Upper lobe of right lung (tissue), 1 donor: Measurements from ENCODE around the gene DLG4. TPM values are rescaled to one million over a fixed set of nuclear protein-coding genes. Genes with fewer than 3 reads are reported as not detected.

ENCODE experiments used
- ATAC-seq: fragments of 200-7000 bp; cut with Tn5 transposase; one replicate; pipeline ENCODE4 v1.9.1; 2020; ENCODE audit warnings: mild to moderate bottlenecking, moderate library complexity
- DNase-seq: peaks from one replicate; pipeline ENCODE4 v3.0.0-alpha.2; 2020
- H3K27ac ChIP-seq: fragments of 200-600 bp; one replicate; pipeline ENCODE4 v1.8.0; 2022
- H3K27me3 ChIP-seq: fragments of 200-600 bp; one replicate; pipeline ENCODE4 v1.8.0; 2022; ENCODE audit warnings: mild to moderate bottlenecking
- H3K36me3 ChIP-seq: fragments of 200-600 bp; one replicate; pipeline ENCODE4 v1.8.0; 2022
- H3K4me1 ChIP-seq: fragments of 200-600 bp; one replicate; pipeline ENCODE4 v1.8.0; 2022
- H3K4me3 ChIP-seq: fragments of 200-600 bp; one replicate; pipeline ENCODE4 v1.8.0; 2022; ENCODE audit warnings: mild to moderate bottlenecking
- H3K9me3 ChIP-seq: fragments of 200-600 bp; one replicate; pipeline ENCODE4 v1.8.0; 2022
- intact Hi-C: fragments of 100-400 bp; cut with DNase I; formaldehyde crosslinking; loops from one replicate; pipeline ENCODE4 v1.11.0; 2022
- total RNA-seq: library from RNA; stranded (reverse); fragmentation: NEBNext Ultra II Directional; extraction: Animal tissue kit (Norgen Biotek cat#: 25700); gene quantifications from one replicate; pipeline ENCODE4 v1.2.1, GENCODE V29; 2021
- TF ChIP-seq, protein P1 (sequence below): fragments of 200-600 bp; IDR thresholded peaks from one replicate; pipeline ENCODE4 v1.8.0; 2022; ENCODE audit warnings: antibody characterized with exemption
- donor health status: DM: no; HTN: yes; CAD: no; lungs with severe emphysema.

The DLG4 gene
- total RNA-seq, 1 donor from 2014 or later, result 30.7 TPM

GRCh38 chr17:7256766-7257456, 37.3 kb upstream of the DLG4 start:
- Histone ChIP-seq H3K4me1 (peaks cover 24% of the 10 kb centered on the region), H3K36me3 (peaks cover 50% of the 10 kb centered on the region), H3K4me3 (no peak overlapping the region), H3K27me3 (no peaks in the 10 kb centered on the region), H3K9me3 (no peaks in the 10 kb centered on the region), H3K27ac (no peak overlapping the region)
- no peak for ATAC-seq
- intact Hi-C loops, result no loop called here
- TF ChIP-seq, protein P1, sequence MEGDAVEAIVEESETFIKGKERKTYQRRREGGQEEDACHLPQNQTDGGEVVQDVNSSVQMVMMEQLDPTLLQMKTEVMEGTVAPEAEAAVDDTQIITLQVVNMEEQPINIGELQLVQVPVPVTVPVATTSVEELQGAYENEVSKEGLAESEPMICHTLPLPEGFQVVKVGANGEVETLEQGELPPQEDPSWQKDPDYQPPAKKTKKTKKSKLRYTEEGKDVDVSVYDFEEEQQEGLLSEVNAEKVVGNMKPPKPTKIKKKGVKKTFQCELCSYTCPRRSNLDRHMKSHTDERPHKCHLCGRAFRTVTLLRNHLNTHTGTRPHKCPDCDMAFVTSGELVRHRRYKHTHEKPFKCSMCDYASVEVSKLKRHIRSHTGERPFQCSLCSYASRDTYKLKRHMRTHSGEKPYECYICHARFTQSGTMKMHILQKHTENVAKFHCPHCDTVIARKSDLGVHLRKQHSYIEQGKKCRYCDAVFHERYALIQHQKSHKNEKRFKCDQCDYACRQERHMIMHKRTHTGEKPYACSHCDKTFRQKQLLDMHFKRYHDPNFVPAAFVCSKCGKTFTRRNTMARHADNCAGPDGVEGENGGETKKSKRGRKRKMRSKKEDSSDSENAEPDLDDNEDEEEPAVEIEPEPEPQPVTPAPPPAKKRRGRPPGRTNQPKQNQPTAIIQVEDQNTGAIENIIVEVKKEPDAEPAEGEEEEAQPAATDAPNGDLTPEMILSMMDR, result no peak
- DNase-seq, result no peak

- no peaks in the 10 kb centered on the region for H3K27me3 ChIP-seq
- no peak overlapping the region for H3K4me3 ChIP-seq
- peaks cover 26% of the 10 kb centered on the region for H3K4me1 ChIP-seq
- peaks cover 50% of the 10 kb centered on the region for H3K36me3 ChIP-seq
- H3K27ac ChIP-seq, result no peak overlapping the region
- TF ChIP-seq, protein P1, result no peak
- no peaks in the 10 kb centered on the region for H3K9me3 ChIP-seq
- ATAC-seq, result no peak
- no peak for DNase-seq
- intact Hi-C loops, result no loop called here
Measured at GRCh38 chr17:7254511-7254910, 34.9 kb upstream of the DLG4 start.

DNA sequence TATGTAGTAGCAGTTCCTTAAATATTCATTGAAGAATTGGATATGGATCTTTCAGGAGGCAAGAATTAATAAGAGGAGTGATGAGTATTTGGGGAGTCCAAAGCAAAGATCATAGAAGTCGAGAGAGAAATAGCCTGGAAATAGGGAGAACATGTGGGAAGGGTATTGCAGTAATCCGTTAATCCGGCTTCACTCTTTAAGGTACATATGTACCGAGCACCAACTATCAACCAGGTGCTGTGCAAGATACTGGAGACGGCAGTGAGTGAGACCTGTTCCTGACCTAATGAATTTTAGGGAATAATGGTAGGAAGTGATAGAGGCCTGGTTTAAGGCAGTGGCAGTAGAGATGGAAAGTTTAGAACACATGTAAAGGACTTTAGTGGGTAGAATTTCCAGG, 33.4 kb upstream of the DLG4 start:
- H3K4me3 ChIP-seq, result peak overlapping the region; percentile 91
- peaks cover 41% of the 10 kb centered on the region for H3K36me3 ChIP-seq
- H3K27me3 ChIP-seq, result no peaks in the 10 kb centered on the region
- intact Hi-C loops, result no loop called here
- ATAC-seq, result no peak
- TF ChIP-seq, protein P1, result no peak
- H3K4me1 ChIP-seq, result peaks cover 32% of the 10 kb centered on the region
- DNase-seq, result no peak
- H3K27ac ChIP-seq, result peak overlapping the region; percentile 99
- no peaks in the 10 kb centered on the region for H3K9me3 ChIP-seq

DNA sequence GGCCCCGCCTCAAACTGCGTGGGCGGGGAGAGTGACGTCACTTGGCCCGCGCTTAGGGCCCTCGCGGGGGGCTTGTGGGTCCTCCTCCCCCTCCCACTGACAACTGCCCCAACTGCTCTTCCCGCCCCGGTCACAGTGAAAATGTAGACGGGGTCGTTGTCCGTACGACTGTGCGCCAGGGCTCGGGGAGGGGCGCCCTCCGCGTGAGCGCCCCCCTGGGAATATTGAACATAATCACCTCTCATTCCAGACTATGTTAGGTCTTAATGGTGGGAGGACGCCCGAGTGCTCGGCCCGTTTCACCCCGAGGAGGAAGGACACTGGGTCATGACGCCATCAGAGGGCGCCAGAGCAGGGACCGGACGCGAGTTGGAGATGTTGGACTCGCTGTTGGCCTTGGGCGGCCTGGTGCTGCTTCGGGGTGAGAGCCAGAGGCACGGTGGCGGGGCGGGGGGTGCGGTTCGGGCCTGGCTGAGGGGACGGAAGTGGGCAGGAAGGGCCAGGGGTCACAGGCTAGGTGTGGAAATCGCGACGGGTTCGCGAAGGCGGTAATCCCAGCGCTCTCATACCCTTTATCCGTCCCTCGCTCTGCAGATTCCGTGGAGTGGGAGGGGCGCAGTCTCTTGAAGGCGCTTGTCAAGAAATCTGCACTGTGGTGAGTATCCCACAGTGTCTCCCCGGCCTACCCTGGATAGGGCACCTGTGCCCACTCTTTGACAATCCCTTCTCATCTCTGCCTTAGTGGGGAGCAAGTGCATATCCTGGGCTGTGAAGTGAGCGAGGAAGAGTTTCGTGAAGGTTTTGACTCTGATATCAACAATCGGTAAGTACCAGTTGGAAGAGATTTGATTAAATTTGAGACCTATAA, 32.8 kb upstream of the DLG4 start, which contains the start of gene ELP5:
Gene ELP5, plus strand, starts transcription at position 40 of the 868 bp plus-strand sequence. Its CDS starts 336 bp downstream, at position 376.
- H3K27me3 ChIP-seq, result no peaks in the 10 kb centered on the region
- peak; percentile 97 for DNase-seq
- ATAC-seq, result peak; percentile 82
- peaks cover 32% of the 10 kb centered on the region for H3K4me1 ChIP-seq
- intact Hi-C loops, result no loop called here
- H3K4me3 ChIP-seq, result peak within 1 kb of the TSS; percentile 91
- H3K9me3 ChIP-seq, result no peaks in the 10 kb centered on the region
- TF ChIP-seq, protein P1, result peak; percentile 34
- peaks cover 34% of the 10 kb centered on the region for H3K36me3 ChIP-seq
- H3K27ac ChIP-seq, result peak within 1 kb of the TSS; percentile 99

DNA sequence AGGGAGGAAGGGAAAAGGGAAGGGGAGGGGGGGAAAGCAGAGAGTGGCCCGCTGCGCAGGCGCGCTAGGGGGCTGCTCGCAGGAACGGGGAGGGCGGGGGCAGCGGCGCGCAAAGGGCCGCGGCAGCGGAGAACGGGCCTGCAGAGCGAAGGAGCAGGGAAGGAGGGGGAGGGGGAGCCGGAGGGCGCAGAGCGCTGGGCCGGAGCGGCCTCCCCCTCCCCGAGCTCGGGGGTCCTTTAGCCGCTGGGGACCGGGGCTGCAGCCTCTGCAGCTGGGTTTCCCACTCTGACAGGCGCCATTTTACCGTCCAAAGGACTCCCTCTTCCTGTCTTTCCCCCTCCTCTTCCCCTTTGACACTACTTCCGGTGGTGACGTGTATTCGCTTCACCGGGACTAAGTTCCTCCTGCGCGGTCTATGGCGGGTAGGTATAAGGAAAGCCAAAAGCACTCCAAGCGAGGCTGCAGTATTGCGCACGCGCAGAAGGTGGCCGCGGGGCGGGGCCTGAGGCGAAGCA, 32.1 kb upstream of the DLG4 start, which contains the start of gene CTDNEP1:
Gene CTDNEP1, minus strand, starts transcription at position 74 of the 515 bp plus-strand sequence. CDS start 438 bp downstream, outside the sequence.
- ATAC-seq (peak; percentile 92), DNase-seq (peak; percentile 92)
- Histone ChIP-seq H3K27me3 (no peaks in the 10 kb centered on the region), H3K4me1 (peaks cover 32% of the 10 kb centered on the region), H3K36me3 (peaks cover 32% of the 10 kb centered on the region), H3K9me3 (no peaks in the 10 kb centered on the region), H3K4me3 (peak within 1 kb of the TSS; percentile 91), H3K27ac (peak within 1 kb of the TSS; percentile 99)
- intact Hi-C loops, result no loop called here
- TF ChIP-seq, protein P1, result no peak
